ENCODE results near the gene PLCH1.

The PLCH1 gene

DNA sequence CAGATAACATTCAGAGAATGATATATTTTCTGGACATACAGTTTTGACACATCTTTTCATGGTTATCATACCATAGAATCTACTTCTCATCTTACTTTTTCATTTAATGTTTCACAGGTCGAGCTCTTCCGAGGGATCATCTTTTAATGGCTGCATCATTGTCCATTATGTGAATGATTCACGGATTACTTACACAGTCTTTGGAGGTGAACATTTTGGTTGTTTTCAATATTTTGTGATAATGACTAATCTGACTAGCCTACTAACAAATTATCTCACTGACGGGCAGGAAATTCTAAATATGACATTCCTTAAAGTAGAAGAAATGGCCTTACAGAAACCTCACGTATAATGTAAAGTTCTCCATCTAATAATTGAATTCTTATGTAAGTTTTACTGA lies 242.2 kb downstream of the PLCH1 start:
- no peaks in the 10 kb centered on the region for H3K36me3 ChIP-seq (ENCODE audit: insufficient read depth, low read length)
- H3K9me3 ChIP-seq (ENCODE audit: low read depth, low read length) = no peaks in the 10 kb centered on the region
- no peak overlapping the region for H3K27ac ChIP-seq
- no peak for DNase-seq (ENCODE audit: low read depth, low spot score)
- H3K9ac ChIP-seq (ENCODE audit: insufficient read length) = no peak overlapping the region
- no peak overlapping the region for H3K4me3 ChIP-seq
- TF ChIP-seq POLR2AphosphoS5 (IDR thresholded peaks at IDR 0.05; ENCODE audit: borderline replicate concordance, low read depth, low read length) = no peak
- TF ChIP-seq FOXP2 (optimal IDR thresholded peaks at IDR 0.05; ENCODE audit: control extremely low read depth, extremely low read length, insufficient read depth) = no peak
- no peak for TF ChIP-seq EZH2 (IDR thresholded peaks at IDR 0.05)

DNA sequence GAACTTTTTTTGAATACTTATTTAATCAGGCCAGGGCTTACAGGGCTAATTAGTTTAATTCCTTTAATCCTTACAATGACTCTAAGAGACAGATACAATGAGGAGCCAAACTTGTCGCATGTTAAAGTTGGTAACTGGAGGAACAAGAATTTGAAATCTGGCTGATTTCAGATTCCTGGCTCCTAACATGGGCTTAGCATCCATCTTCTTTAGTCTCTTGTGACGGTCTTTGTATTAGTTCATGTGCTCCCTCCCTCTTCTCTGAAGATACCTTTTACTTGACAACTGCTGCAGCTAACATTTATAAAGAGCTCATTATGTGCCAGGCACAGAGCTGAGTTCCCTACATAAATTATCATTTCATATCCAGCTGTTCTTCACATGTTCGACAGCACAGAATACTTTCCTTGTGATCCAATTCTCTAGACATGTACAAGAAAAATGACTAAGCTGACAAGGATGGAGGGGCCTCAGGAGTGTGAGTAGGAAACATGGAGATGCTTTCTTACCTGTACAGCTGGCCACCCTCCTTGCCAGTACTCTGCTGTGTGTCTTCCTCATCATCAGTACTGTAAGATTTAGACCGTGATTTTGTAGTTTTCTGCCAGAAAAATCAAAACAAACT lies 244.6 kb downstream of the PLCH1 start:
- Histone ChIP-seq H3K9ac (ENCODE audit: insufficient read length) (no peak overlapping the region), H3K36me3 (ENCODE audit: insufficient read depth, low read length) (no peaks in the 10 kb centered on the region), H3K9me3 (ENCODE audit: low read depth, low read length) (no peaks in the 10 kb centered on the region), H3K27ac (no peak overlapping the region), H3K4me3 (no peak overlapping the region)
- TF ChIP-seq EZH2 (IDR thresholded peaks at IDR 0.05) = no peak
- no peak for DNase-seq (ENCODE audit: low read depth, low spot score)

GRCh38 chr3:155497930-155498647 lies 246.8 kb downstream of the PLCH1 start:
- no peak for DNase-seq (ENCODE audit: low read depth, low spot score)
- no peak overlapping the region for H3K4me3 ChIP-seq
- H3K9ac ChIP-seq (ENCODE audit: insufficient read length) = no peak overlapping the region
- no peak overlapping the region for H3K27ac ChIP-seq
- no peak for TF ChIP-seq FOXP2 (optimal IDR thresholded peaks at IDR 0.05; ENCODE audit: control extremely low read depth, extremely low read length, insufficient read depth)
- TF ChIP-seq EZH2 (IDR thresholded peaks at IDR 0.05) = no peak
- TF ChIP-seq POLR2AphosphoS5 (IDR thresholded peaks at IDR 0.05; ENCODE audit: borderline replicate concordance, low read depth, low read length) = no peak
- H3K36me3 ChIP-seq (ENCODE audit: insufficient read depth, low read length) = no peaks in the 10 kb centered on the region
- no peaks in the 10 kb centered on the region for H3K9me3 ChIP-seq (ENCODE audit: low read depth, low read length)

GRCh38 chr3:155496206-155496605 lies 248.7 kb downstream of the PLCH1 start:
- no peak overlapping the region for H3K9ac ChIP-seq (ENCODE audit: insufficient read length)
- H3K27ac ChIP-seq = no peak overlapping the region
- no peak overlapping the region for H3K4me3 ChIP-seq
- no peak for DNase-seq (ENCODE audit: low read depth, low spot score)
- H3K9me3 ChIP-seq (ENCODE audit: low read depth, low read length) = no peaks in the 10 kb centered on the region
- H3K36me3 ChIP-seq (ENCODE audit: insufficient read depth, low read length) = no peaks in the 10 kb centered on the region
- TF ChIP-seq FOXP2 (optimal IDR thresholded peaks at IDR 0.05; ENCODE audit: control extremely low read depth, extremely low read length, insufficient read depth) (no peak), EZH2 (IDR thresholded peaks at IDR 0.05) (no peak), POLR2AphosphoS5 (IDR thresholded peaks at IDR 0.05; ENCODE audit: borderline replicate concordance, low read depth, low read length) (no peak)

- H3K27ac ChIP-seq = no peak overlapping the region
- H3K9ac ChIP-seq (ENCODE audit: insufficient read length) = no peak overlapping the region
- TF ChIP-seq POLR2AphosphoS5 (IDR thresholded peaks at IDR 0.05; ENCODE audit: borderline replicate concordance, low read depth, low read length) = no peak
- no peak for TF ChIP-seq EZH2 (IDR thresholded peaks at IDR 0.05)
- TF ChIP-seq FOXP2 (optimal IDR thresholded peaks at IDR 0.05; ENCODE audit: control extremely low read depth, extremely low read length, insufficient read depth) = no peak
- no peaks in the 10 kb centered on the region for H3K9me3 ChIP-seq (ENCODE audit: low read depth, low read length)
- no peaks in the 10 kb centered on the region for H3K36me3 ChIP-seq (ENCODE audit: insufficient read depth, low read length)
- H3K4me3 ChIP-seq = no peak overlapping the region
- DNase-seq (ENCODE audit: low read depth, low spot score) = no peak
Observed at GRCh38 chr3:155495387-155495786, 249.5 kb downstream of the PLCH1 start.

GRCh38 chr3:155494332-155494731 lies 250.5 kb downstream of the PLCH1 start:
- no peak overlapping the region for H3K27ac ChIP-seq
- H3K4me3 ChIP-seq = no peak overlapping the region
- DNase-seq (ENCODE audit: low read depth, low spot score) = no peak
- H3K9me3 ChIP-seq (ENCODE audit: low read depth, low read length) = no peaks in the 10 kb centered on the region
- no peak for TF ChIP-seq FOXP2 (optimal IDR thresholded peaks at IDR 0.05; ENCODE audit: control extremely low read depth, extremely low read length, insufficient read depth)
- TF ChIP-seq POLR2AphosphoS5 (IDR thresholded peaks at IDR 0.05; ENCODE audit: borderline replicate concordance, low read depth, low read length) = no peak
- TF ChIP-seq EZH2 (IDR thresholded peaks at IDR 0.05) = no peak
- no peaks in the 10 kb centered on the region for H3K36me3 ChIP-seq (ENCODE audit: insufficient read depth, low read length)
- no peak overlapping the region for H3K9ac ChIP-seq (ENCODE audit: insufficient read length)

DNA sequence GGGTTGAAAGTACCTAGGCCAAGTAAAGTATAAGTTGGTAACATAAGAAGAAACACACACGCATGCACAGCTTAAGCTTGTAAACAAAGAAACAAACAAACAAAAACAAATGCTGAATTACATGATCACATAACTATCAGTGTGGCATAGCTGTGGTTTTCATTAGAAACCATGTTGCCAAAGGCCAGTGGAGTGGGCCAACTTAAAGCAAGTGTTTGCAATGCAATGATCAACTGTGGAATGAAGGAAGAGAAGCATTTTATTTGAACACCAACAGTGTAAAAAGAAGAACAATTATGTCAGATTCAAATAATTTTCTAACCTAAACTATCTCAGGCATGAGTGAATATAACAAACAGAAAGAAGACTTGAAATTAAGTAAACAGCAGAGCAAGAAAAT lies 252.0 kb downstream of the PLCH1 start:
- no peak for TF ChIP-seq FOXP2 (optimal IDR thresholded peaks at IDR 0.05; ENCODE audit: control extremely low read depth, extremely low read length, insufficient read depth)
- TF ChIP-seq EZH2 (IDR thresholded peaks at IDR 0.05) = no peak
- TF ChIP-seq POLR2AphosphoS5 (IDR thresholded peaks at IDR 0.05; ENCODE audit: borderline replicate concordance, low read depth, low read length) = no peak
- DNase-seq (ENCODE audit: low read depth, low spot score) = no peak
- no peak overlapping the region for H3K4me3 ChIP-seq
- no peaks in the 10 kb centered on the region for H3K36me3 ChIP-seq (ENCODE audit: insufficient read depth, low read length)
- no peak overlapping the region for H3K9ac ChIP-seq (ENCODE audit: insufficient read length)
- H3K27ac ChIP-seq = no peak overlapping the region
- no peaks in the 10 kb centered on the region for H3K9me3 ChIP-seq (ENCODE audit: low read depth, low read length)

GRCh38 chr3:155491696-155492095 lies 253.2 kb downstream of the PLCH1 start:
- no peak for DNase-seq (ENCODE audit: low read depth, low spot score)
- H3K4me3 ChIP-seq = no peak overlapping the region
- H3K9me3 ChIP-seq (ENCODE audit: low read depth, low read length) = no peaks in the 10 kb centered on the region
- H3K9ac ChIP-seq (ENCODE audit: insufficient read length) = no peak overlapping the region
- no peaks in the 10 kb centered on the region for H3K36me3 ChIP-seq (ENCODE audit: insufficient read depth, low read length)
- TF ChIP-seq POLR2AphosphoS5 (IDR thresholded peaks at IDR 0.05; ENCODE audit: borderline replicate concordance, low read depth, low read length) (no peak), FOXP2 (optimal IDR thresholded peaks at IDR 0.05; ENCODE audit: control extremely low read depth, extremely low read length, insufficient read depth) (no peak), EZH2 (IDR thresholded peaks at IDR 0.05) (no peak)
- no peak overlapping the region for H3K27ac ChIP-seq

DNA sequence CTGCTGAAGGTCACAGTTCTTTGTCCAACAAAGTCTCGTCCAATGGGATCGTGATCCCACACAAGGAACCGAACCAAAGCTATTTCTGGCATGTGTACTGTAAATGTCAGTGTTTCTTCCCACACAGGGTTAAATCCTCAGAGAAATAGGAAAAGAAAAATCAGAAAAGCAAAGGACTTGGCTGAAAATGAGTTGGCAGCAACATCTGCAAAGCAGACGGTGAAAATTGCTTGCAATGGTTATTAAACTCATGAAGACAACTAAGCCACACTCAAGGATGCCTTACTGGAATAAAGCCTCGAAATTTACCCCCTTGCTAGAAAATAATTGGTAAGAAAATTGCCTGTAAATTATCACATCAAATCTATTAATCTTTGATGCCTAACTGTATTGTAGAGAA lies 256.2 kb downstream of the PLCH1 start:
- Histone ChIP-seq H3K9me3 (ENCODE audit: low read depth, low read length) (no peaks in the 10 kb centered on the region), H3K36me3 (ENCODE audit: insufficient read depth, low read length) (no peaks in the 10 kb centered on the region), H3K9ac (ENCODE audit: insufficient read length) (no peak overlapping the region), H3K27ac (no peak overlapping the region), H3K4me3 (no peak overlapping the region)
- DNase-seq (ENCODE audit: low read depth, low spot score) = no peak
- TF ChIP-seq POLR2AphosphoS5 (IDR thresholded peaks at IDR 0.05; ENCODE audit: borderline replicate concordance, low read depth, low read length) (no peak), FOXP2 (optimal IDR thresholded peaks at IDR 0.05; ENCODE audit: control extremely low read depth, extremely low read length, insufficient read depth) (no peak), EZH2 (IDR thresholded peaks at IDR 0.05) (no peak)
